ENCODE measurements around the gene MYH11.

Gene MYH11

DNA sequence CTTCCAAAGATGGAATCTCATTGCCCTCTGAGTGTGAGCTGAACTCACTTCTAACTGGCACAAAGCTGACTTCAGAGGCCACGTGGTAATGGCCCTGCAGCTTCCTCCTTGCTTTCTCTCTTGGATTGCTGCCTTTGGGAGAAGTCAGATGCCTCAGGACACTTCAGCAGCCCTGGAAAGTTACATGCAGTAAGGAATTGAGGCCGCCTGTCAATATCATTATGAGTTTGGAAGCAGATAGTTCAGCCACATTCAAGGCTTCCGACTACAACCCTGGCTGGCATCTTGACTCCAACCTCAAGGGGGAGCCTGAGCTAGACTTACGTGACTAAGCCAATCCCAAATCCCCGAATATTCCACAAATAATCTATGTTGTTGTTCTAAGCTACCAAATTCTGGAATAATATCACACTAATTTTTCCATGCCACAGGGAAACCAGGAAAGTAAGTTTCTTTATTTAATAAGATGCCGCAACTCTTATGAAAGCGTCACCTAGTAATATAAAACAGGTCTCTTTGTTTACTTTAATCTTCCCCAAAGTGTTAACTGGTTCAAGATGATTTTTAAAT is 18.0 kb upstream of the MYH11 start:
- Histone ChIP-seq H3K9me3 (ENCODE audit: insufficient read depth, low read depth, low read length) (no peaks in the 10 kb centered on the region), H3K27ac (ENCODE audit: low read depth, low read length) (no peak overlapping the region), H3K4me3 (ENCODE audit: low read length) (no peak overlapping the region), H3K36me3 (ENCODE audit: insufficient read depth, low read length) (peaks cover 84% of the 10 kb centered on the region), H3K27me3 (ENCODE audit: insufficient read depth, low read length) (no peaks in the 10 kb centered on the region), H3K9ac (ENCODE audit: low read depth, low read length) (no peak overlapping the region), H3K4me1 (ENCODE audit: insufficient read depth, low read length) (no peaks in the 10 kb centered on the region)
- 65% methylated on average over 5 of the region's 7 CpGs for WGBS

GRCh38 chr16:15873737-15874136 is 16.9 kb upstream of the MYH11 start:
- H3K27ac ChIP-seq (ENCODE audit: low read depth, low read length), result no peak overlapping the region
- no peak overlapping the region for H3K4me3 ChIP-seq (ENCODE audit: low read length)
- WGBS, result 90% methylated on average over 1 of the region's 1 CpG
- no peaks in the 10 kb centered on the region for H3K9me3 ChIP-seq (ENCODE audit: insufficient read depth, low read depth, low read length)
- no peaks in the 10 kb centered on the region for H3K27me3 ChIP-seq (ENCODE audit: insufficient read depth, low read length)
- H3K36me3 ChIP-seq (ENCODE audit: insufficient read depth, low read length), result peaks cover 83% of the 10 kb centered on the region
- no peaks in the 10 kb centered on the region for H3K4me1 ChIP-seq (ENCODE audit: insufficient read depth, low read length)
- H3K9ac ChIP-seq (ENCODE audit: low read depth, low read length), result no peak overlapping the region

DNA sequence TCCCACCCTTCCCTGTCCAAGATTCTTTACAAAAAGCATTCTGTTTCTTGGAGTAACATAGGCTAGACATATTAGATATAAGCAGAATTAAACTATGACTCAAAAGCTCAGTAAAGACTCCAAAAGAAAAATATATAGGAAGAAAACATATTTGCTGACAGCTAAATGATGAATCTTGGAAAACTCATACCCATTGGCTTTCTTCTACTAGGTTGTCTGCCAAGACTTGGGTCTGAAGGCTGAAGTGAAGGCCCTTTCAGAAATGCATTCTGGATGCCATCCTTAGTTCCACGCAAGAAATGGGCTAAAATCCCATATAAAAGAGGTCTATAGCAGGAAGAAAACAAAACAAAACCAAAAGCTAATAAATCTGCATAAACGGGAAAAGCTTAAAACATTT is 16.5 kb upstream of the MYH11 start:
- H3K9ac ChIP-seq (ENCODE audit: low read depth, low read length), result no peak overlapping the region
- peaks cover 82% of the 10 kb centered on the region for H3K36me3 ChIP-seq (ENCODE audit: insufficient read depth, low read length)
- WGBS, result 95% methylated on average over 2 of the region's 2 CpGs
- no peaks in the 10 kb centered on the region for H3K9me3 ChIP-seq (ENCODE audit: insufficient read depth, low read depth, low read length)
- H3K4me3 ChIP-seq (ENCODE audit: low read length), result no peak overlapping the region
- no peaks in the 10 kb centered on the region for H3K4me1 ChIP-seq (ENCODE audit: insufficient read depth, low read length)
- no peaks in the 10 kb centered on the region for H3K27me3 ChIP-seq (ENCODE audit: insufficient read depth, low read length)
- H3K27ac ChIP-seq (ENCODE audit: low read depth, low read length), result no peak overlapping the region

- no peaks in the 10 kb centered on the region for H3K4me1 ChIP-seq (ENCODE audit: insufficient read depth, low read length)
- no peak overlapping the region for H3K4me3 ChIP-seq (ENCODE audit: low read length)
- no peaks in the 10 kb centered on the region for H3K27me3 ChIP-seq (ENCODE audit: insufficient read depth, low read length)
- no peaks in the 10 kb centered on the region for H3K9me3 ChIP-seq (ENCODE audit: insufficient read depth, low read depth, low read length)
- WGBS, result 75% methylated on average over 4 of the region's 5 CpGs
- H3K9ac ChIP-seq (ENCODE audit: low read depth, low read length), result no peak overlapping the region
- no peak overlapping the region for H3K27ac ChIP-seq (ENCODE audit: low read depth, low read length)
- peaks cover 83% of the 10 kb centered on the region for H3K36me3 ChIP-seq (ENCODE audit: insufficient read depth, low read length)
Measured at GRCh38 chr16:15870011-15870410, 13.2 kb upstream of the MYH11 start.

DNA sequence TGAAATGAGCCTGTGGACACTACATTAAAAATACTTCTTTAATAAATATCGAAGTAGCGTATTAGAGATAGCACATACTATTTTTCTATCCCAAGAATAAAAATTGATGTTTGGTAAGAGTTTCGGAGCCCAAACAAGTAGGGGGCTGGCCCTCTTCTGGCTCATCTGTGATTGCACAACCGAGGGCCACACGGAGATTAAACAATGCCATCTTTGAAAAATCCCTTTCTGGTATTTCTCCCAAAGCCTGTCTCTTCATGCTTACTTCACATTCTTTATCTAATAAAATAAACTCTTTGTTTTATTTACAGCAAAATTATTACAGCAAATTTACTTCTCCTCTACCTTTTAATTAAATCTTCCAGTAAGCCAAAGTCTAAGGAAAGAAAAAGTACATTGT is 9.6 kb upstream of the MYH11 start:
- Histone ChIP-seq H3K36me3 (ENCODE audit: insufficient read depth, low read length) (peaks cover 53% of the 10 kb centered on the region), H3K9ac (ENCODE audit: low read depth, low read length) (no peak overlapping the region), H3K4me1 (ENCODE audit: insufficient read depth, low read length) (no peaks in the 10 kb centered on the region), H3K4me3 (ENCODE audit: low read length) (no peak overlapping the region), H3K9me3 (ENCODE audit: insufficient read depth, low read depth, low read length) (no peaks in the 10 kb centered on the region), H3K27me3 (ENCODE audit: insufficient read depth, low read length) (no peaks in the 10 kb centered on the region), H3K27ac (ENCODE audit: low read depth, low read length) (no peak overlapping the region)
- 90% methylated on average over 3 of the region's 5 CpGs for WGBS

DNA sequence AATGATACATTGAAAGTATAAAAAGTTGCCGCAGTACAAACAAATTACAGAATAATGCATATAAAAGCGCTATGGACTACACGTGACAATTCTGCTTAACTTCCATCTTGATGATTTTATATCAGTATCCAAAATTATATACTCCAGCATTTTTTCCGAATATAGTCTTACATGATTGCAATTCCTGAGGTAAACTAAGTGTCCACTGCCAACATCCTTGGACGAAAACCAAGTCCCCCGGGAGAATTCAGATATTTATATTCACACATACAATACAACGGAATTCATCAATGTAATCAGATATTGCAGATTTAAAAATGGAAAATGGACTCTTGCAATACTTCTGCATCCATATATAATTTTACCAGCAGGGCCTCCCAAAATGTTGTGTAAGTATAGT is 8.9 kb upstream of the MYH11 start:
- 98% methylated on average over 7 of the region's 7 CpGs for WGBS
- Histone ChIP-seq H3K4me1 (ENCODE audit: insufficient read depth, low read length) (no peaks in the 10 kb centered on the region), H3K27me3 (ENCODE audit: insufficient read depth, low read length) (no peaks in the 10 kb centered on the region), H3K9ac (ENCODE audit: low read depth, low read length) (no peak overlapping the region), H3K4me3 (ENCODE audit: low read length) (no peak overlapping the region), H3K27ac (ENCODE audit: low read depth, low read length) (no peak overlapping the region), H3K9me3 (ENCODE audit: insufficient read depth, low read depth, low read length) (no peaks in the 10 kb centered on the region), H3K36me3 (ENCODE audit: insufficient read depth, low read length) (peaks cover 47% of the 10 kb centered on the region)

DNA sequence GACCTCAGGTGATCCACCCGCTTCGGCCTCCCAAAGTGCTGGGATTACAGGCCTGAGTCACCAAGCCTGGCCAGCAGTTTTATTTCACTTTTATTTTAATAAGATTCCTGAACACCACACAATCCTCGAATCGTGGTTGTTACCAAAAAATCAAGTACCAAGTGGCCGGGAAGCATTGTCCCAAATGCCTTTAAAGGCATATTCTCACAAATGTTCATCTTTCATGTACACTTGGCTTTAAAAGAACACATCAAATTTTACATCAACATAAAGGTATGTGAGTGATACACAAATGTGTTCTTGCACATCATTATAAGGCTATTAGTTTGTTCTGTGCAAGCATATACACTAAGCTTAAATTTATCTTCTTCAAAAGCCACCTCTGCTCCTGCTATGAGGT is 8.1 kb upstream of the MYH11 start:
- Histone ChIP-seq H3K27ac (ENCODE audit: low read depth, low read length) (no peak overlapping the region), H3K9ac (ENCODE audit: low read depth, low read length) (no peak overlapping the region), H3K36me3 (ENCODE audit: insufficient read depth, low read length) (peaks cover 39% of the 10 kb centered on the region), H3K4me1 (ENCODE audit: insufficient read depth, low read length) (no peaks in the 10 kb centered on the region), H3K9me3 (ENCODE audit: insufficient read depth, low read depth, low read length) (no peaks in the 10 kb centered on the region), H3K4me3 (ENCODE audit: low read length) (no peak overlapping the region), H3K27me3 (ENCODE audit: insufficient read depth, low read length) (no peaks in the 10 kb centered on the region)
- 97% methylated on average over 5 of the region's 5 CpGs for WGBS

GRCh38 chr16:15861996-15862395 is 5.2 kb upstream of the MYH11 start:
- Histone ChIP-seq H3K9me3 (ENCODE audit: insufficient read depth, low read depth, low read length) (no peaks in the 10 kb centered on the region), H3K36me3 (ENCODE audit: insufficient read depth, low read length) (peaks cover 13% of the 10 kb centered on the region), H3K9ac (ENCODE audit: low read depth, low read length) (no peak overlapping the region), H3K4me3 (ENCODE audit: low read length) (no peak overlapping the region), H3K27ac (ENCODE audit: low read depth, low read length) (no peak overlapping the region), H3K4me1 (ENCODE audit: insufficient read depth, low read length) (no peaks in the 10 kb centered on the region), H3K27me3 (ENCODE audit: insufficient read depth, low read length) (peaks cover 25% of the 10 kb centered on the region)
- 92% methylated on average over 3 of the region's 3 CpGs for WGBS

GRCh38 chr16:15858921-15859668 is 2.3 kb upstream of the MYH11 start:
- no peak overlapping the region for H3K4me3 ChIP-seq (ENCODE audit: low read length)
- H3K36me3 ChIP-seq (ENCODE audit: insufficient read depth, low read length), result no peaks in the 10 kb centered on the region
- no peak overlapping the region for H3K27ac ChIP-seq (ENCODE audit: low read depth, low read length)
- 92% methylated on average over 12 of the region's 12 CpGs for WGBS
- H3K9ac ChIP-seq (ENCODE audit: low read depth, low read length), result no peak overlapping the region
- H3K4me1 ChIP-seq (ENCODE audit: insufficient read depth, low read length), result no peaks in the 10 kb centered on the region
- no peaks in the 10 kb centered on the region for H3K9me3 ChIP-seq (ENCODE audit: insufficient read depth, low read depth, low read length)
- peaks cover 51% of the 10 kb centered on the region for H3K27me3 ChIP-seq (ENCODE audit: insufficient read depth, low read length)

DNA sequence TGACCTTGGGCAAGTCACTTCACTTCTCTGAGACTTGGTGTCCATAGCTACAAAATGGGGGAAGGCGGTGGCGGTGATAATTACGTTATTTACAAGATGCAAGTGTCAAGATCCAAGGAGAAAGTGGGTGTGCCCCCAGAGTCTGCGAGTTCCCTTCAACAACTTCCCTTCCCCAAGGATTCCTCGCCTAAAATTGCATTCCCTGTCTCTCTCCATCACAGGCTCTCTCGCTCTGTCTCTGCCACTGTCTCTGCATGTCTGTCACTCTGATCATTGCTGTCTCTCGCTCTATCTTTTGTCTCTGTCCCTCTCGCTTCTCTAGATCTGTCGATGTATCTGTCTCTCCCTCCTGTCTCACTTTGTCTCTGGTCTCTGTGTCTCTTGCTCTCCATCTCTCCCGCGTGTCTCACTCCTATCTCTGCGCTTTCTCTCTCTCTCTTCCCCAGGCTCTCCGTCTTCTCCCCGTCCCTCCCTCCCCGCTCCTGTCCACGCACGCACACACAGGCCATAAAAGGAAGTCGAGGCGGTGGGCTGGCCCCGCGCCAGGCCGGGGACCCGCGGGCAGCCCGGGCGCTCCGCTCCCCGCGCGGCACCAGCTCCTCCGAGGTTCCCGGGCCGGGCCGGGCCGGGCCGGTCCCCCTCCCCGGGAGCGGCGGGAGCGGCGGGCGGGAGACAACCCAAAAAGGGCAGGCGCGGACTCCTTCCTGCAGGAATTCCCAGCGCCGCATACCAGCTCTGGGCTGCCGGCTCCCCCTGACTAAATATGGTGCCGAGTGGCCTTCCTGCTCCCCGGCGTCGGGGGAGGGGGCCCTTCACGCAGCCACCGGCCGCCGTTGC is 1.1 kb upstream of the MYH11 start:
- Histone ChIP-seq H3K36me3 (ENCODE audit: insufficient read depth, low read length) (no peaks in the 10 kb centered on the region), H3K4me3 (ENCODE audit: low read length) (peak overlapping the region; percentile 66), H3K9ac (ENCODE audit: low read depth, low read length) (peak overlapping the region; percentile 76), H3K9me3 (ENCODE audit: insufficient read depth, low read depth, low read length) (no peaks in the 10 kb centered on the region), H3K27ac (ENCODE audit: low read depth, low read length) (no peak overlapping the region; the same call in 1 of the 2 replicates), H3K27me3 (ENCODE audit: insufficient read depth, low read length) (peaks cover 55% of the 10 kb centered on the region), H3K4me1 (ENCODE audit: insufficient read depth, low read length) (no peaks in the 10 kb centered on the region)
- under 1% methylated on average over 55 of the region's 55 CpGs for WGBS

- Histone ChIP-seq H3K4me1 (ENCODE audit: insufficient read depth, low read length) (no peaks in the 10 kb centered on the region), H3K27me3 (ENCODE audit: insufficient read depth, low read length) (peaks cover 55% of the 10 kb centered on the region), H3K27ac (ENCODE audit: low read depth, low read length) (no peak overlapping the region), H3K9ac (ENCODE audit: low read depth, low read length) (no peak overlapping the region), H3K36me3 (ENCODE audit: insufficient read depth, low read length) (no peaks in the 10 kb centered on the region), H3K4me3 (ENCODE audit: low read length) (no peak overlapping the region), H3K9me3 (ENCODE audit: insufficient read depth, low read depth, low read length) (no peaks in the 10 kb centered on the region)
- WGBS, result 74% methylated on average over 2 of the region's 2 CpGs
Measured at GRCh38 chr16:15856182-15856581, 646 bp downstream of the MYH11 start.
